ENCODE measurements around the gene LAIR2.

DNA sequence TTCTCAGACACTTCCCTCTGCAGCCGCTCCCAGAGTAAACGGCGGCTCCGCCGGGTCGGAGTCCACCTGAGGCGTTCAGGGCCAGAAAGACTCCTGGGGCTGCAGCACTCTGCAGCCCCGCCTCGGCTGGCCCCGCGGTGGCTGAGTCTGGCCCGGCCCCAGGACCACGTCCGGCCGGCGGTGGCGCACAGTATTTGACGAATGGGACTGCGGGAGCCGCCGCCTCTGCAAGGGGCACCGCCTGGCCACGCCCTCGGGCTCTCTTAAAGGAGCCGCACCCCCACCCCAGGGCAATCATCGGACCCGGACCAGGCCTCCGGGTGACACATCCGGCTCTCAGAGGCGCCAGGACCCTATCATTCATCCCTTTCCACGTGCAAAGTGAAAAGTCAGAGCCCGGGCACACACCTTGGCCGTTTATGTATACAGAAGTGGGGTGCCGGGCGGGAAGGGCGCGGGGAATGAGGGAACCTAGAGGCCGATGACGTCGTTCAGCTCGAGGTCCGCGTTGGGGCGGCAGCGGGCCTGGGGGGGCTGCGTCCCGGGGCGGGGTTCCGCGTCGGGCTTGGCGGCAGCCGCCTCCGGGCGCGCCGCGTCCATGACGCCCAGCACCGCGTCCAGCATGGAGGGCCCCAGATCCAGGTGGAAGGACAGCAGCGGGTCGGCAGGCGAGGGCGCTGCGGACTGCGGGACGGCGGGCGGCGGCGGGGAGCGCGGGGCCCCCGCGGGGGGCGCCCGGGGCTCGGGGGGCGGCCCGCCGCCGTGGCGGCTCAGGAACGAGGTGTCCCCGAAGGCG lies 37.8 kb upstream of the LAIR2 start:
- TF ChIP-seq, protein P1, sequence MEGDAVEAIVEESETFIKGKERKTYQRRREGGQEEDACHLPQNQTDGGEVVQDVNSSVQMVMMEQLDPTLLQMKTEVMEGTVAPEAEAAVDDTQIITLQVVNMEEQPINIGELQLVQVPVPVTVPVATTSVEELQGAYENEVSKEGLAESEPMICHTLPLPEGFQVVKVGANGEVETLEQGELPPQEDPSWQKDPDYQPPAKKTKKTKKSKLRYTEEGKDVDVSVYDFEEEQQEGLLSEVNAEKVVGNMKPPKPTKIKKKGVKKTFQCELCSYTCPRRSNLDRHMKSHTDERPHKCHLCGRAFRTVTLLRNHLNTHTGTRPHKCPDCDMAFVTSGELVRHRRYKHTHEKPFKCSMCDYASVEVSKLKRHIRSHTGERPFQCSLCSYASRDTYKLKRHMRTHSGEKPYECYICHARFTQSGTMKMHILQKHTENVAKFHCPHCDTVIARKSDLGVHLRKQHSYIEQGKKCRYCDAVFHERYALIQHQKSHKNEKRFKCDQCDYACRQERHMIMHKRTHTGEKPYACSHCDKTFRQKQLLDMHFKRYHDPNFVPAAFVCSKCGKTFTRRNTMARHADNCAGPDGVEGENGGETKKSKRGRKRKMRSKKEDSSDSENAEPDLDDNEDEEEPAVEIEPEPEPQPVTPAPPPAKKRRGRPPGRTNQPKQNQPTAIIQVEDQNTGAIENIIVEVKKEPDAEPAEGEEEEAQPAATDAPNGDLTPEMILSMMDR (IDR thresholded peaks at IDR 0.05; ENCODE audit: low read depth, low read length, missing input control) = peak; percentile 15
- TF ChIP-seq EGR1 (IDR thresholded peaks at IDR 0.05; ENCODE audit: low read depth in 2 of 2) (peak in 1 of 2 donors; percentile 21), TAF1 (conservative IDR thresholded peaks at IDR 0.05) (no peak), GABPA (IDR thresholded peaks at IDR 0.05 in 1 of 2, conservative IDR thresholded peaks at IDR 0.05 in 1 of 2) (peak in 1 of 2 donors; percentile 39), RAD21 (IDR thresholded peaks at IDR 0.05) (no peak), SP1 (IDR thresholded peaks at IDR 0.05) (peak; percentile 74), JUND (IDR thresholded peaks at IDR 0.05) (no peak), HNF4G (IDR thresholded peaks at IDR 0.05) (peak; percentile 26)
- TF ChIP-seq, protein P2, sequence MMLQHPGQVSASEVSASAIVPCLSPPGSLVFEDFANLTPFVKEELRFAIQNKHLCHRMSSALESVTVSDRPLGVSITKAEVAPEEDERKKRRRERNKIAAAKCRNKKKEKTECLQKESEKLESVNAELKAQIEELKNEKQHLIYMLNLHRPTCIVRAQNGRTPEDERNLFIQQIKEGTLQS (IDR thresholded peaks at IDR 0.05) = no peak
- TF ChIP-seq, protein P3, sequence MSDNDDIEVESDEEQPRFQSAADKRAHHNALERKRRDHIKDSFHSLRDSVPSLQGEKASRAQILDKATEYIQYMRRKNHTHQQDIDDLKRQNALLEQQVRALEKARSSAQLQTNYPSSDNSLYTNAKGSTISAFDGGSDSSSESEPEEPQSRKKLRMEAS (IDR thresholded peaks at IDR 0.05) = peak; percentile 34
- TF ChIP-seq, protein P4, sequence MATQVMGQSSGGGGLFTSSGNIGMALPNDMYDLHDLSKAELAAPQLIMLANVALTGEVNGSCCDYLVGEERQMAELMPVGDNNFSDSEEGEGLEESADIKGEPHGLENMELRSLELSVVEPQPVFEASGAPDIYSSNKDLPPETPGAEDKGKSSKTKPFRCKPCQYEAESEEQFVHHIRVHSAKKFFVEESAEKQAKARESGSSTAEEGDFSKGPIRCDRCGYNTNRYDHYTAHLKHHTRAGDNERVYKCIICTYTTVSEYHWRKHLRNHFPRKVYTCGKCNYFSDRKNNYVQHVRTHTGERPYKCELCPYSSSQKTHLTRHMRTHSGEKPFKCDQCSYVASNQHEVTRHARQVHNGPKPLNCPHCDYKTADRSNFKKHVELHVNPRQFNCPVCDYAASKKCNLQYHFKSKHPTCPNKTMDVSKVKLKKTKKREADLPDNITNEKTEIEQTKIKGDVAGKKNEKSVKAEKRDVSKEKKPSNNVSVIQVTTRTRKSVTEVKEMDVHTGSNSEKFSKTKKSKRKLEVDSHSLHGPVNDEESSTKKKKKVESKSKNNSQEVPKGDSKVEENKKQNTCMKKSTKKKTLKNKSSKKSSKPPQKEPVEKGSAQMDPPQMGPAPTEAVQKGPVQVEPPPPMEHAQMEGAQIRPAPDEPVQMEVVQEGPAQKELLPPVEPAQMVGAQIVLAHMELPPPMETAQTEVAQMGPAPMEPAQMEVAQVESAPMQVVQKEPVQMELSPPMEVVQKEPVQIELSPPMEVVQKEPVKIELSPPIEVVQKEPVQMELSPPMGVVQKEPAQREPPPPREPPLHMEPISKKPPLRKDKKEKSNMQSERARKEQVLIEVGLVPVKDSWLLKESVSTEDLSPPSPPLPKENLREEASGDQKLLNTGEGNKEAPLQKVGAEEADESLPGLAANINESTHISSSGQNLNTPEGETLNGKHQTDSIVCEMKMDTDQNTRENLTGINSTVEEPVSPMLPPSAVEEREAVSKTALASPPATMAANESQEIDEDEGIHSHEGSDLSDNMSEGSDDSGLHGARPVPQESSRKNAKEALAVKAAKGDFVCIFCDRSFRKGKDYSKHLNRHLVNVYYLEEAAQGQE (IDR thresholded peaks at IDR 0.05) = no peak

Data from liver (tissue), 3 donors.